Endothelial cell (in vitro differentiated cells): ENCODE data around the gene SLC39A13. TPM values are rescaled to one million over a fixed set of nuclear protein-coding genes. Genes with fewer than 3 reads are reported as not detected.

Source experiments
- DNase-seq: peaks from one replicate; pipeline ENCODE4 v3.0.0; 2021; ENCODE audit warnings: low spot score
- H3K27ac Mint-ChIP-seq: one replicate; pipeline ENCODE4 v1.8.0; 2021; ENCODE audit warnings: mixed read lengths, inconsistent platforms; ENCODE audit not compliant: unreplicated experiment
- H3K27me3 Mint-ChIP-seq: one replicate; pipeline ENCODE4 v1.8.0; 2021; ENCODE audit warnings: mild to moderate bottlenecking, moderate library complexity, mixed read lengths, inconsistent platforms; ENCODE audit not compliant: unreplicated experiment
- H3K36me3 Mint-ChIP-seq: one replicate; pipeline ENCODE4 v1.8.0; 2021; ENCODE audit warnings: mild to moderate bottlenecking, low read depth, mixed read lengths, inconsistent platforms; ENCODE audit not compliant: unreplicated experiment
- H3K4me1 Mint-ChIP-seq: one replicate; pipeline ENCODE4 v1.8.0; 2021; ENCODE audit warnings: mild to moderate bottlenecking, mixed read lengths, inconsistent platforms; ENCODE audit not compliant: unreplicated experiment
- H3K4me3 Mint-ChIP-seq: one replicate; pipeline ENCODE4 v1.8.0; 2021; ENCODE audit warnings: mild to moderate bottlenecking, mixed read lengths, inconsistent platforms; ENCODE audit not compliant: unreplicated experiment
- H3K9me3 Mint-ChIP-seq: one replicate; pipeline ENCODE4 v1.8.0; 2021; ENCODE audit warnings: mixed read lengths, inconsistent platforms; ENCODE audit not compliant: unreplicated experiment
- total RNA-seq: library from RNA; stranded (reverse); fragmentation: NEBNext Ultra II Directional; extraction: Animal tissue kit (Norgen Biotek cat#: 25700); gene quantifications from one replicate; pipeline ENCODE4 v1.2.1, GENCODE V29; 2021; ENCODE audit not compliant: unreplicated experiment
- TF ChIP-seq, protein P1 (sequence below): fragments of 200-600 bp; sonication (generic); IDR thresholded peaks from one replicate; pipeline ENCODE4 v1.5.0; 2021; ENCODE audit warnings: antibody characterized with exemption; ENCODE audit not compliant: unreplicated experiment

Gene SLC39A13
- total RNA-seq, 1 donor from 2014 or later: 40.9 TPM

DNA sequence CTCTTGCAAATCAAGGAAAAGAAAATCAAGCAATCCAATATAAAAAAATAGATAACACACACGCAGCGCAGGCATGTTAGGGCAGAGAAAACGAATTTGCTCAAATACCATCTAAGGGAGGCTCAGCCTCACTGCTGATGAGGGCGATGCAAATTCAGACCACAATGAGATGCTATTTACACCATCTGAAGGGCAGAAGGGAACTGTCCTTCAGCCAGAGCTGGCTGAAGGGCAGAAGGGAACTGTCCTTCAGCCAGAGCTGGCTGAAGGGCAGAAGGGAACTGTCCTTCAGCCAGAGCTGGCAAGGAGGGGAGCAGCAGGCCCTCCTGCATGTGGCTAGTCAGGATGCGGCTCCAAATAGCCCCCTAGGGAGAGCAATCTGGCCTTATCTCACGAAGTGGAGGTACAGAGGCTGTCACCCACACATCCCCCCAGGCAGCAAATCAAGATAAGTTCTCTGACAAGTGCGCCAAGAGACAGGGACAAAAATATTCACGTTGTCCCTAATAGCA is 7.6 kb upstream of the SLC39A13 start:
- Mint-ChIP-seq H3K27me3 (peaks cover 2% of the 10 kb centered on the region), H3K36me3 (no peaks in the 10 kb centered on the region), H3K27ac (no peak overlapping the region), H3K4me1 (peaks cover 14% of the 10 kb centered on the region), H3K9me3 (no peaks in the 10 kb centered on the region), H3K4me3 (peak overlapping the region; percentile 79)
- no peak for DNase-seq
- TF ChIP-seq, protein P1, sequence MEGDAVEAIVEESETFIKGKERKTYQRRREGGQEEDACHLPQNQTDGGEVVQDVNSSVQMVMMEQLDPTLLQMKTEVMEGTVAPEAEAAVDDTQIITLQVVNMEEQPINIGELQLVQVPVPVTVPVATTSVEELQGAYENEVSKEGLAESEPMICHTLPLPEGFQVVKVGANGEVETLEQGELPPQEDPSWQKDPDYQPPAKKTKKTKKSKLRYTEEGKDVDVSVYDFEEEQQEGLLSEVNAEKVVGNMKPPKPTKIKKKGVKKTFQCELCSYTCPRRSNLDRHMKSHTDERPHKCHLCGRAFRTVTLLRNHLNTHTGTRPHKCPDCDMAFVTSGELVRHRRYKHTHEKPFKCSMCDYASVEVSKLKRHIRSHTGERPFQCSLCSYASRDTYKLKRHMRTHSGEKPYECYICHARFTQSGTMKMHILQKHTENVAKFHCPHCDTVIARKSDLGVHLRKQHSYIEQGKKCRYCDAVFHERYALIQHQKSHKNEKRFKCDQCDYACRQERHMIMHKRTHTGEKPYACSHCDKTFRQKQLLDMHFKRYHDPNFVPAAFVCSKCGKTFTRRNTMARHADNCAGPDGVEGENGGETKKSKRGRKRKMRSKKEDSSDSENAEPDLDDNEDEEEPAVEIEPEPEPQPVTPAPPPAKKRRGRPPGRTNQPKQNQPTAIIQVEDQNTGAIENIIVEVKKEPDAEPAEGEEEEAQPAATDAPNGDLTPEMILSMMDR: no peak

DNA sequence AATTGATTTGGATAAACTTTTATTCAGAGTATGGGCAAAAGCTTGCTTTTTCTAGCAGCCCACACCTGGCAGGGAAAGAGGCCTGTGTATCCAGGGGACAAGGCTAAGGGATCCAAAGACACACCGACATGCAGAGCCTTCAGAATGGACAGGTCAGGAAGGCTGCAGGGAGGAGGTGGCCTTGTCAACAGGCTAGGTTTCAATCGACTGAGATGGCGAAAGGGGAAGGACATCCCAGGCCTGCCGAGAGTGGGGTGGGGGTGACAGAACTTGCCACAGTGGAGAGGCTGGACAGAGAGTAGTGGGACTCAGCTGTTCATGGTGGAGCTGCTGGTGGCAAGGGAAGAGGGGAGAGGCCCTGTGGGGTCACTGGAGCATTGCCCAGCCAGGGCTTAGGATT is 5.3 kb upstream of the SLC39A13 start:
- TF ChIP-seq, protein P1: no peak
- H3K27me3 Mint-ChIP-seq: peaks cover 5% of the 10 kb centered on the region
- no peak overlapping the region for H3K4me3 Mint-ChIP-seq
- H3K36me3 Mint-ChIP-seq: no peaks in the 10 kb centered on the region
- DNase-seq: no peak
- H3K27ac Mint-ChIP-seq: no peak overlapping the region
- H3K4me1 Mint-ChIP-seq: peaks cover 16% of the 10 kb centered on the region
- H3K9me3 Mint-ChIP-seq: no peaks in the 10 kb centered on the region

DNA sequence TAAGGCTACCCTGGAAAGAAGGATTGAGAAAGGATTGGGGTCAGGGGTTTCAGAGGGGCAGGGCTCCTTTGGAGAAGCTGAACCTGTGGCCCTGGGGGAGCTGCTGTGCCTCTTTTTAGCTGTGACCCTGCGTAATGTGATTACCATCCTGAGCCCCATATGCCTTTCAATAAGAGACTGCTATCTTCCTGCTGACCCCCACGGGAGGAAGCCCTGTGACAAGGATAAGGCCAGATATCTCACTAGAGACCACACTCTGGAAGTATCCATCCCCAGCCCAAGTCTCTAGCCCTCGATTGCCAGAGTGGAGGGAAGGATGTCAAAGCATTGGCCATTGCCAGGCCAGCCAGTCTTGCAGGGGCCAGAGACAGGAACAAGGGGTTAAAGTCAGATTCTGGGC is 4.8 kb upstream of the SLC39A13 start:
- H3K27ac Mint-ChIP-seq: no peak overlapping the region
- TF ChIP-seq, protein P1: no peak
- DNase-seq: no peak
- H3K4me1 Mint-ChIP-seq: peaks cover 15% of the 10 kb centered on the region
- H3K9me3 Mint-ChIP-seq: no peaks in the 10 kb centered on the region
- H3K36me3 Mint-ChIP-seq: no peaks in the 10 kb centered on the region
- peaks cover 5% of the 10 kb centered on the region for H3K27me3 Mint-ChIP-seq
- H3K4me3 Mint-ChIP-seq: no peak overlapping the region

DNA sequence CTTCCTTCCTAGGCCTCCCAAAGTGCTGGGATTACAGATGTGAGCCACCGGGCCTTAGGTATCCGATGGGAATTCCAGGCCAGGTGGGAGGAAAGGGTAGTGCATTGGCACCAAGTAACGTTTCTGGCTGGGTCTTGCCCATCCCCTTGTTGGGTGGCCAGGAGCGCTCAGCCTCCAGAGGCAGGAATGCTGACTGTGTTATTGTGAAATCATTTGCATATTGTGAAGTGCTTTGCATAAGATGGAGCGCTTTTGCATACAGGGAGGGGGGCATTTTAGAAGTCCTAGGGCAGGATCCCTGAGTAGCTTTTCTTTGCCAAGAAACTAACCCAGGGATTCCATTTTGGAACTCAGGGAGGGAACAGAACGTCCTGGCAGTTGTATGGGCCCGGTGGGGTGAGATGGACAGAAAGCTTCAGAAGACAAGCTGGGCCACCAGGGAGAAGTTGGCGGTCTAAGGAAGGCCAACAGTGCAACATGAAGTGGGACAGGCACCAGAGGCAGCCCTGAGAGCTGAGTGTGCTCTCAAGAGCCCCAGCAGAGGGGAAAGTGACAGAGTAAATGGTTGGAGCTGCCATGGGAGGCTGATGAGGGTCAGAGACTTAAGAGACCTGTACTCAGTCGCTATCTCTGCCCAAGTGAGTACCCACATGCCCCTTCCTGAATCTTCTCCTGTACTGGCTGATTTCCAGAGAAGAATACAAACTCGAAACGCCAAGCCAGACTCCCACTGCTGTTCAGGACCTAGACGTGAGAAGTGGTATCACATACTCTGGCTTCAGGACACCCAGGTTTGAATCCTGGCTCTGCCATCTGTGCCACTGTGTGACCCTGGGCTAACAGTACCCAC is 1.3 kb upstream of the SLC39A13 start:
- H3K4me3 Mint-ChIP-seq: peak overlapping the region; percentile 91
- no peaks in the 10 kb centered on the region for H3K36me3 Mint-ChIP-seq
- H3K27me3 Mint-ChIP-seq: peaks cover 9% of the 10 kb centered on the region
- H3K9me3 Mint-ChIP-seq: no peaks in the 10 kb centered on the region
- peaks cover 6% of the 10 kb centered on the region for H3K4me1 Mint-ChIP-seq
- H3K27ac Mint-ChIP-seq: peak overlapping the region; percentile 80
- TF ChIP-seq, protein P1: no peak
- no peak for DNase-seq
